HG03432 (cell line): Measurements from ENCODE around the gene PPP2R3C.
"Not testable (repeated sequence)": the region's sequence is repeated elsewhere in the genome, so short reads cannot be mapped to it uniquely, and the experiment has no call there.

Experiments used
- ATAC-seq: cut with Tn5 transposase; IDR thresholded peaks from one replicate; pipeline ENCODE4 v1.9.1; 2021; ENCODE audit warnings: mild to moderate bottlenecking, moderate library complexity; ENCODE audit not compliant: unreplicated experiment

Gene PPP2R3C

DNA sequence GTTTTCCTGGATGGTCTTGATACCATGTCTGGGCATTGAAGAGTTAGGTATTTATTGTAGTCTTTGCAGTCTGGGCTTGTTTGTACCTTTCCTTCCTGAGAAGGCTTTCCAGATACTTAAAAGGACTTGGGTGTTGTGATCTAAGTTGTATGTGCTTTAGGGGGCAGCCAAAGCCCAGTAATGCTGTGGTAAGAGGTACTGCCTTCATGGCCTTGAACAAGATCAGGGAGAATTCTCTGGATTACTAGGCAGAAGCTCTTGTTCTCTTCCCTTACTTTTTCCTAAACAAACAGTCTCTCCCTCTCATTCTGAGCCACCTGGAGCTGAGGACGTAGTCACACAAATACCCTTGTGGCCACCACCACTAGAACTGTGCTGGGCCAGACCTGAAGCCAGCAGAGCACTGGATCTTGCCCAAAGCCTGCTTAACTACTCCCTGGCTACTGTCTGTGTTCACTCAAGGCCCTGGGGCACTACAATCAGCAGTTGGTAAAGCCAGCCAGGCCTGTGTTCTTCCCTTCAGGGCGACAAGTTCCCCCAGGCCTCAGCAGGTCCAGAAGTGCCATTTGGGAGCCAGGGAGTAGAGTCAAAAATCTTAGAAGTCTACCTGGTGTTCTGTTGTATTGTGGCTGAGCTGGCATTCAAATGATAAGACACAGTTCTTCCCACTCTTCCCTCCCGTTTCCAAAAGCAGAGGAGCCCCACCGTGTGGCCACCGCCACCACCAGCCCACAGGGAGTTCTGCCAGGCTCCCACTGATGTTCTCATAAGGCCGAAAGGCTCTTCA lies 11.9 kb upstream of the PPP2R3C start:
- ATAC-seq, result no peak

- ATAC-seq, result no peak
Observed at GRCh38 chr14:35124127-35124526, 2.3 kb upstream of the PPP2R3C start.

- ATAC-seq, result no peak
Observed at GRCh38 chr14:35123388-35123703, 1.6 kb upstream of the PPP2R3C start.

DNA sequence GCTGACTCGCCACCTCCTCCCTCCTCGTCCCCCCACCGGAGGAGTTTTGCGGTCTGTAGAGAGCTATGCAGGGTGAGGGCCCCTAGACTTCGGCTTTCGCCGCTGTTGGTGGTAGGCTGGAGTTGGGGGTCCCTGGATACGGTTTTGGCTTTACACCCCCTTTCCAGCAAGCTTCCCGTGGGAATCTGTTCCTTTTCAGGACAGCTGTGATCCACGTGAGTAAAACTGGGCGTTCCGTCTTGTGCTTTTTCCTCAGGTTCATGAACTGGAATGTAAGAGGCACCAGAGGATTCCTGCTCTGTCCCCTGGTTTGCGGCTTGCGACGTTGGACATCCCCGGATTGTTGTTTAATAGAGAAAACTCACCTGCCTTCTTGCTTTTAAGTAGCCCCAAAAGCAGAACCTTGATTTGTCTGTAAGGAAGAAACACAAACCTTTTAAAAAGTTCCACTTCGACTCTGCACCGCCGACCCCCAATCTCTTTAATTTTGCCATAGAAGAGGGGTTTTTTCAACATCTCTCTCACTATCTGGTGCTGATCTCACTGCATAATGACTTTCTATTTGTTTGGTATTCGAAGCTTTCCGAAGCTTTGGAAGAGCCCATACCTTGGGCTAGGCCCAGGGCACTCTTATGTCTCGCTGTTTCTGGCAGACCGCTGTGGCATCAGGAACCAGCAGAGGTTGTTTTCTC lies 1.1 kb upstream of the PPP2R3C start:
- ATAC-seq, result peak; percentile 2

GRCh38 chr14:35121026-35121886 lies 534 bp downstream of the PPP2R3C start:
- peak; percentile 4 for ATAC-seq

- no peak for ATAC-seq
Observed at GRCh38 chr14:35117112-35117511, 4.7 kb downstream of the PPP2R3C start.

- ATAC-seq, result no peak
Observed at GRCh38 chr14:35116242-35116641, 5.5 kb downstream of the PPP2R3C start.

DNA sequence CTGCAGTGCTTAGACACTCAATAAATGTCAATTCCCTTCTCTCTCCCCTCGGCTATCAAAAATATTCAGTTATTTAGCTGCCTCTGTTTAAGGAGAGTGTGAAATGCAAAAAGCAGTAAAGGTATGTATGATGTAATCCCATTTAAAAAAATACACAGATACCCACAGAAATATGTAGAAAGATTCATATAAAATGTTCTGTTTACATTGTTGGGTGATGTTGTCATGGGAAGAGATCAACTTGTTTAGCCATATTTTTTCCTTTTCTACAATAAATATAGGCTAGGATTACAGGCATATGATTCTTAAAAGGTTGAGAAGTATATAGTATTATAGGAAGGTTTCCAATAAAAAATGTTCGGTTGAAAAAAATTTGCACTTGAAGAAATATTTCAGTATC lies 7.8 kb downstream of the PPP2R3C start:
- ATAC-seq, result no peak

GRCh38 chr14:35113308-35113950 lies 8.4 kb downstream of the PPP2R3C start:
- no peak for ATAC-seq

DNA sequence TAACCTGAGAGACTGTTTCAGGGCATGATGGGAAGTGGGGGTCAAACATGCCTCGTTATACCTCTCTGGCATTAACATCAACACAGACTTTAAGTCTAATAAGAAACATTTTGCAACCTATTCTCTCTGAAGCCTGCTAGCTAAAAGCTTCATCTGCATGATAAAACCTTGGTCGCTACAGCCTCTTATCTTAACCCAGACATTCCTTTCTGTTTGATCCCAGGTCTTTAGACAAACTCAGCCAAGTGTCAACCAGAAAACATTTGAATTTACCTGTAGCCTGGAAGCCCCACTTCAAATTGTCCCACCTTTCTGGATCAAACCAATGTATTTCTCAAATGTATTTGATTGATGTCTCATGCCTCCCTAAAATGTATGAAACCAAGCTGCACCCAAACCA lies 9.1 kb downstream of the PPP2R3C start:
- no peak for ATAC-seq

- no peak for ATAC-seq
Observed at GRCh38 chr14:35107866-35108265, 13.9 kb downstream of the PPP2R3C start.

DNA sequence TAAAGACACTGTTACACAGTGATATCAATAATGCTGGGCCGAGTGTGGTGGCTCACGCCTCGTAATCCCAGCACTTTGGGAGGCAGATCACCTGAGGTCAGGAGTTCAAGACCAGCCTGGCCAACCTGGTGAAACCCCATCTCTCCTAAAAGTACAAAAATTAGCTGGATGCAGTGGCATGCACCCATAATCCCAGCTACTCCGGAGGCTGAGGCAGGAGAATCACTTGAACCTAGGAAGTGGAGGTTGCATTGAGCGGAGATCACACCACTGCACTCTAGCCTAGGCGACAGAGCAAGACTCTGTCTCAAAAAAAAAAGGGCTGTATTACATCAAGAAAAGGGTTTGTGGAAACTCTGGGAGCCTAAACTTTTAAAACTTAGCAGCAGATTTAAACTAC lies 27.1 kb downstream of the PPP2R3C start:
- not testable (repeated sequence) for ATAC-seq

GRCh38 chr14:35088514-35088913 lies 33.3 kb downstream of the PPP2R3C start:
- no peak for ATAC-seq

DNA sequence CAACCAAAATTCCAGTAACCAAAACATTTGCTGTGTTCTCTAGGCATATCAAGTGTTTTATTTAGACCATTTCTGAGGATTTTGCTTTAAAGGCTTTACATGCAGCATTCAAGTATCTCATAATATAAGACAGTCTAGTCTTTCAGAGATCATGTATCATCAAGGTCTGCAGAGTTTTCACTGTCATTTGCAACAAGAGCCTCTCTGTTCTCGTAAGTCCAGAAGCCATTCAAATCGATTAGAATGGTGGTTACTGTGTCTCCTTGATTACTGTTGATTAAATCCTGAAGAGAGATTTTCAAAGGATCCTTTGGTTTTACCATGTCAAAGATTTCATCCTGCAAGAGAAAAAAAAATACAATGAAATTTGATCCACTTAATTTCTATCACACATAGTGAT lies 36.3 kb downstream of the PPP2R3C start:
- no peak for ATAC-seq

DNA sequence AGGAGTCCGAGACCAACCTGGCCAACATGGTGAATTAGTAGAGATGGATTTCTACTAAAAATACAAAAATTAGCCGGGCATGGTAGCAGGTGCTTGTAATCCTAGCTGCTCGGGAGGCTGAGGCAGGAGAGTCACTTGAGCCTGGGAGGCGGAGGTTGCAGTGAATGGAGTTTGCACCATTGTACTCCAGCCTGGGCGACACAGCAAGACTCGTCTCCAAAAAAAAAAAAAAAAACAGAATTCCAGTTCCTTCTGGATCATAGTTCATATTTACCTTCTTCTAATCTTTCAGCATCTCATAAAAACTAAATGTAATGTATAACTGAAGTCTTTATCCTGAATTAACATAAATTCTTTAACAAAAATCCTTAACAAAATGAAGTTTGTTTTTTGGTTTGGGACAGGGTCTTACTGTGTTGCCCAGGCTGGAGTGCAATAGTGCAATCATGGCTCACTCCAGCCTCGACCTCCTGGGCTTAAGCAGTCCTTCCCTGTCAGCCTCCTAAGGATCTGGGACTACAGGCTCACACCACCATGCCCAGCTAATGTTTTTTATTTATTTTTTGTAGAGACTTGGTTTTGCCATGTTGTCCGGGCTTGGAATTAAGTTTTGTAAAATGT lies 38.1 kb downstream of the PPP2R3C start:
- ATAC-seq, result no peak

DNA sequence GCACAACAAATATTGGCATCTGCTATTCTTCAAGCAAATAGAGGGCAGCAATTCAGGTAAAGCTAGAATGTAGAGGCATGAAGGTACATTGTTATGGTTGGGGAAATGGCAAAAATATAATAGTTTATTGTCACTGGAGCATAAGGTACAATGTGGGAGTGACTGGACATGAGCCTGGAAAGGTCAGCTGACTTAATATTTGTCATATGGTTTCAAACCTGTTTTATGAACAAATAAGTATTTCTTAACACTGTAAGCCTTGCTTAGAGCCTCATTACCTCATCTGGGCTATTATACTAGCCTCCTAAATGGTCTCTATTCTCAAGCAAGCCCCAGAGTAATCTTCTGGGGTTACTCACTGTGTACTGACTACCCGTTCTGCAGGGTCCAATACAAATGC lies 42.0 kb downstream of the PPP2R3C start:
- no peak for ATAC-seq

DNA sequence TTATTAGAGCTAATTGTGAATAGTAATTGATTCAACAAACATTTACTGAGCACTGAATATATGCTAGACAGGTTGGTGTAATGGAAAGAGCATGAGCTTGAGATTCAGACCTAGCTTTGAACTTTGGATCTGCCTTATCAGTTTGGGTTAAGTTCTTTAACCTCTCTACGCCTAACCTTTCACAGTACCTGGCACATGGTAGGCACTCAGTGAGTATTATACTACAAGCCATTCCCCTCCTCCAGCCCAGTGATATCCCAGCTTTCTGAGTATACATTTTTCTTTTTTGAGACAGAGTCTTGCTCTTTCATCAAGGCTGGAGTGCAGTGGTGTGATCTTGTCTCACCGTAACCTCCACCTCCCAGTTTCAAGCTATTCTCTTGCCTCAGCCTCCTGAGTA lies 43.7 kb downstream of the PPP2R3C start:
- ATAC-seq, result no peak

DNA sequence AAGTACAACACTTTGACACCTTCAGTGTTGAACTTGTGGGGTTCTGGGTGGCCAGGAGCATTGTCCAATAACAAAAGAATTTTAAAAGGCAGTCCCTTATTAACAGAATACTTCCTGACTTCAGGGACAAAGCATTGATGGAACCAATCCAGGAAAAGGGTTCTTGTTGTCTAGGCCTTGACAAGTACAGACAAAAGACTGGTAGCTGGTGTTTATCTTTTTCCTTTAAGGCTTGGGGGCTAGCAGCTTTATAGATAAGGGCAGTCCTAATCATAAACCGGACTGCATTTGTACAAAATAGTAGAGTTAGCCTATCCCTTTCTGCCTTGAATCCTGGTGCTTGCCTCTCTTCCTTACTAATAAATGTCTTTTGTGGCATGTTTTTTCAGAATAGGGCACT lies 48.3 kb downstream of the PPP2R3C start:
- ATAC-seq, result no peak

- ATAC-seq, result no peak
Observed at GRCh38 chr14:35072226-35072625, 49.6 kb downstream of the PPP2R3C start.

DNA sequence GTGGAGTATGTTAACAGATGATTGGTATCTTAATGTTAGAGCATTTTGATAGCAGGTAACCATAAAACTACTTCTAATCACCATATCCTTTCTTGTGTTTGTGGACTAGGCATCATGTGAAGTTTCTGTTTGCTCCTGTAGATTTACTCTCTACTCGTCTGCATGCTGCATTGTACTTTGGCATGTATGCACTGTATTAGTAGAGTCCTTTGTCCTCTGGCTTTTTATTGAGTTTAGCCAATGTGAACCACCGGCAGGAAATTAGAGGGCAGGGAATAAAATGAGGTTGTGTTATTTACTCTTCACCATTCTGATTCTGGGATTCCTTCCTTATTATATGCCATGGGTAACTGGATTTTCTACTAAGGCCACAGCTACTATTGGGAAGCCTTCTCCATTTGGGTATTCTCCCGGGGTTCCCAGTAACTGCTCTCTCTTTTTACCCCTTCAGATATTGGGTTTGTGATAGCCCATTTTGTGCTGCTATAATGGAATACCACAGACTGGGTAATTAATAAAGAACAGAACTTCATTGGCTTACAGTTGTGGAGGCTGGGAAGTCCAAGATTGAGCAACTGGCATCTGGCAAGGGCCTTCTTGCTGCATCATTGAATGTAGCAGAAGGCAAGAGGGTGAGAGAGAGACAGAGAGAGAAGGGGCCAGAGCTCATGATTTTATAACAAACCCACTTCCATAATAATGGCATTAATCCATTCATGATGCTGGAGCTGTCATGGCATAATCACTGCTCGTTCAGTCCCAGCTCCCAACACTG lies 53.4 kb downstream of the PPP2R3C start:
- no peak for ATAC-seq
